ENCODE results near the gene RTTN. TPM values are rescaled to one million over a fixed set of nuclear protein-coding genes. Genes with fewer than 3 reads are reported as not detected.
"Not testable (repeated sequence)": the region's sequence is repeated elsewhere in the genome, so short reads cannot be mapped to it uniquely, and the experiment has no call there.

Gene RTTN
- polyA plus RNA-seq, 10 donors = 8.6 to 15.7 (median 11.3) TPM

DNA sequence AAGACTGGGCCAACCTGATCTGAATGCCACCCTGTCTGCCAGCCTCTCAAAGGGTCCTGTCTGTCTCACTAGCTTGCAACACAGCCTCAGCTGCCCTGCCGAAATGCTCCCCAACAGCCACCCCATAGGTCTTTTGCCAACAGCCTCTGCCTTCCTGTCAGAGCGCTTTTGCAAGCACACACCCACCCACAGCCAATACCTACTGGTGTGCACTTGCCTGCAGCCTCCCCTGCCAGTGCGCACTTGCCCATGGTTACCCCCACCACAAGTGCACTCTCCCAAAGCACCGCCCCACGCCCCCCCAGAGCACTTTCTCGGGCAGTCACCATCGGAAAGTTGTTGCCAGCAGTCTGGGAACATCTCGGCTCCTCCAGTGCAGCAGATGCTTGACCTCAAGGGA is 48.6 kb downstream of the RTTN start:
- DNase-seq = no peak

DNA sequence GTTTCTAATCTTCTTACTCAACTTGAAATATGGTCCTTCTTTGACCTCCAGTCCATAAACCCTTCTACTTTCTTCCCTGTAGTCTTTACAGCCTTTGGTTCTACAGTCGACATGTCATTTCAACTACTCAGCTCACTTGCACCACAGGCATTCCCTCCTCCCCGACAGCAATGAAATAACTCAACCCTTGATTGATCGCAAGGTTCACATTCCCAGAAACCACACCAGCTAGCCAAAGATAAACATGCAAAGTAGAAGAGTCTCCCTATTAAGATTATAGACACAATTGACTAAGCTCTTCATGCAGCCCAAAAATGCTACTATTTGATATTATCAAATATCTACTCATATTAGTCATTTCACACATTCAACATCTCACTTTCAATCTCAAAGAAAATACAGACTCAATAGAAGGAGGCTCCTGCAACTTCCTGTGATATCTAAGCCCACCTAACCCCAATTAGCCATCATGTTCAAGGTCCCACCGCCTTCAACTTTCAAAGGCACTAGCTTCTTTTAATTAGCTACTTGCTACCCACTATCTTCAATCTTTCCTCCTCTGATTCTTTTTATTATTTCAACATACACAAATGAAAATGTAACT is 50.8 kb downstream of the RTTN start:
- DNase-seq = peak in 1 of 3 donors; percentile 88

DNA sequence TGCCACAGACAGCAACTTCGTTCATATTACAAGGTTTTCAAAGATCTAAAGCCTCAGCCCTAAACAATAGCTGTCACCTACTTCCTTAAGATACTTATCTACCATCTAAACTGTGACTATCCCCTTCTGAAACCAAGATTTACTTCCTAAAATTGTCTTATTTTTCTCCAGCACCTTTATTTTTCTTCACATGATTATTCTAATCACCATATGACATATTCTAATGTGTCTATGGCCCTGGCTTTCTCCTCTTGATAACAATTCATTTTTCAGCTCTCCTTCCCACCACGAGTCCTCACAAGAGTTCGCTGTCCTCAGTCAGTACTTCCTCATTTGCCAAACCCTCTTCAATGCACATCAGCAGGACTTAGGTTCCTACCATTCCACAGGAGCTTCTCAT is 53.9 kb downstream of the RTTN start:
- DNase-seq = no peak

DNA sequence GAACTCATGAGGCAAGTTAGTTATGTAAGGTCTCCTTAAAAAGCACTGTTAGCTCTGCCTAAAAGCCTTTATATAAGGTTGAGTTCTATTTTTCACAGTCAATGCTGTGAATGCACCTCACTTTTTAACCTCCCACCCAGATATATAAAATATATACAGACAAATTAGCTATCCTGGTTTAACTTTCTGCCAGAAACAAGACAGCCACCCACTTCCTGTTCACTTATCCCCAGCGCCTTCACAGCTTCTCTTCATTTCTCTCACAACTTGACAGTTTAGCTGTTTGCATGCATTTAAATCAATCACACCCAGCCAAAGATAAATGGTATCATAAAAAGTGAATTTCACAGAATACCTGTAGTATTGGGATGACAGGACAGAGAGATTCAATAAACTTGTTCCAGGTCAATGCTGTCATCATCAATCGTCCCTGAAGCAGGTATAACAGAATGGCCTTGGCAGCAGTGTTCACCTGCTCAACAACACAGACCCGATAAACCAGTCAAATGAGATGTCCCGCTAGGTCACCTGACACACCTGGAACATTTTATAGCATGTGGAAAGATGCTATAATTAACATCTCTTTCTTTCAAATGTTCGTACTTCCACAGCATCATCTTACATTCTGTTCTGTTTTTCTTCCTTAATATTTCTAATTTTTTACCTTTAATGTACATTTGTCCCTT is 55.7 kb downstream of the RTTN start:
- no peak for DNase-seq

DNA sequence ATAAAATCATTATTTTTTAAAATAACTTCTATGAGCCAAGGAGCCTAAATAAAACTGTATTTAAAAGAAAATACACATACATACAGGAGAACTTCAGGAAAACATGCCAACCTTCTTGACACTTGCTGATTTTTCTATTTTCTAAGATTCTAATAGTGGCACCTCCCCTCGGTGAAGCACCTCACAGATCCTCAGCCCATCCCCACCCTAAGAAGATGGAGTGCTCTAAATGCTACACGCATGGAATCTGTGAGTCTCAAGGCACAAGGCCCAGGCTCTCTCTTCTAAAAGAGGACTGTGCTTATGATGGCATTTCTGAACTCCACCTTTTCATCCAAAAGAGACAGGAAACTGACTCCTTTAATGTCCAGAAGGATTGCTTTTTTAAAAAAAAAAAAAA is 56.3 kb downstream of the RTTN start:
- DNase-seq = no peak

DNA sequence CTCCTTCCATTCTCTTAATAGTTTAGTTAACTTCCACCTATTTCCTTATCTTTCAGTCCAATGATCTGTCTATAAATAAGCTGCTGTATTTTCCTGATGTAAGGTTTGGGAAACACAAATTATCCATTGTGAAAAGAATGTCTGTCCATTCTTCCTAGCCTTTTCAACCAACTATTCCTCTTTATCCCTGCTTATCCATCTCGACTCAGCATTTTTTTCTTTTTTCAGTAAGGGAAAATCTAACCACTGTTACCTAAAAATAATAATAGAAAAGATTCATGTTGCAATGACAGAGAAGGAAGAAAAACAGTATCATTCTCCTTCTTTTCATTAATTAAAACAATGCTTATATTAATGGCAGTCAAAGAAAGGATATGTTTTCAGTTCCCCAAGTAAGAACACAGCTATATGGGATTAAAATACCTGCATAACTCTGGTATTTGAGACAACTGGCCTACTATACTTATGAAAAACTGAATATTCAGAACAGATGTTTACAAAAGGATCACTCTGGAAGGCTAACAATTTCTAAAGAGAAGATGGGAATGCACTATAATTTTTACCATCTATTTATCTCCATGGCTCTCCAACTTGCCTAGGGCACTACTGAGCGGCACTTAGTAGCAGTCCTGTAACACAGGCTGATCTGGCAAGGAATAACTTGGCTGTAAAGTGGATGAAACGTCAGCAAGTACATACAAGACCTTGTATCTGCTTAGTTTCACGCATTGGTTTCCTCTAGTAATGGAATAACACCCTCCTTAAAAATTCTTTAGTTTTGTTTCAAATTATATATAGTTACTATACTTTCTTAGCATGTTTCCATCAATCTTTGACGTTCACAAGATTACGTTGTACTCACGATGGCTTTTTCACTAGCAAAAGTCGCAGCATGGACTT is 57.2 kb downstream of the RTTN start:
- no peak for DNase-seq

DNA sequence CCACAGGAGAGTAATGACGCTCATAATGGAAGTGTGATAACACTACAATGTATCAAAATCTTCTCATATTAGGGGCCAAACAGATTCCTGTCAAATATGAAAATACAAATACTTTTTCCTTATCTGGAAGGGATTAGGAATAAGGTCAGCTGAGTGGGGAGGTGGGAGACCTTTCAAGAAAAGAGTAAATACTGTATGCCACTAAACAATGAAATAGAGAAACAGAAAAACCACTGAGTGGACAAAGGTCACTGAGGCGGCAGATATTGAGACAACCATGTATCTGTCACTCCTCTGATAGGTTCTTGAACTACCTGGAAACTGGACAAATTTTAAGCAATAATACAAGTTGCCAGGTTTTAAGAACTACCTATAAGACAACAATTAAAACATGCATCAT is 59.3 kb downstream of the RTTN start:
- no peak for DNase-seq

DNA sequence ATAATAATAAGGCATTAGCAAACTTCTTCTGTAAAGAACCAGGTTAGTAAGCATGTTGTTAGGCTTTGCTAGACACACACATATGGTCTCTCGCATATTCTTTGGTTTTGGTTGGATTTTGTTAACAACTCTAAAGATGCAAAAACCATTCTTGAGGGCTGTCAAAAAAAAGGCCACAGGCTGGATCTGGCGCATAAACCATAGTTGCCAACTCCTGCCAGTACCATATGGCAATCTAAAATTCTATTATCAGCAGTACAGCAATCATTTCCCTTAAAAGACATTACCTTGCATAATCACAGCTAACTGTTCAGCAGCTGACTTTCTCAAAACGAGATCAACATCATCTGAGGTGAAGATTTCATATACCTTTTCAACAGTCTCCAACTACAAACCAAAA is 63.5 kb downstream of the RTTN start:
- no peak for DNase-seq

DNA sequence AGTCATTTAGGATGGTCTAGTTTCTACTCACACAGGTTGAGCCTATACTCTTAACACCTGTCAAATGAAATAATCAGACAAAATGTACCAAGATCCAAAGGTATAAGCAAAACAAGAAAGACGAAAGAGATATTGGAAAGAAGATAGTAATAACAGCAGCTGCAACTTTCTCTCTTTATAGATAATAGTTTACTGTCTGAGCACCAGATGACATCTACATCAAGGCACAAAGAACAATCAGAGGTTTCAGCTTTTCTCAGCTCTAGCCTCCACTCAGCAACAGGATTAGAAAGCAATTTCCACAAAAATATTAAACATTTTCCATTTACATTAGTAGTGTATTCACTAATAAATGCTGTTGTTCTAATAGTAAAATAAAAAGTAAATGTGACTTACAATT is 66.3 kb downstream of the RTTN start:
- DNase-seq = no peak

DNA sequence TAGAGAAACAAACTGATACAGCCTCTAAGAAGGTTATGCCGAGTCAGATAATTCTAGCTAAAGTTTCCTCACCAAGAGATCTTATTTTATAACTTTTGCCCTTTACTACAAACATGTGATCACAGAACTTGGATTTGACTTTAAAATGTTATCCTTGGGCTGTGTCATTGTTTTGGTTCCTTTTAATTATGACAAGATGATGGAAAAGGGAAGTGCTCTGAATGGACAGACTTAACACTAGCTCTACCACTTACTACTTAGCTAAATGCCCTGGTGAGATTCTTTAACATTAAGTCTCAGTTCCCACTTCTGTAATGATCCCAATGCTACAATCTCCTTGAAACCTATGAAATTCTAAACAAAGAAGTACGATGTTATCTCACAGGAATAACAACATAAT is 69.9 kb downstream of the RTTN start:
- DNase-seq = no peak

DNA sequence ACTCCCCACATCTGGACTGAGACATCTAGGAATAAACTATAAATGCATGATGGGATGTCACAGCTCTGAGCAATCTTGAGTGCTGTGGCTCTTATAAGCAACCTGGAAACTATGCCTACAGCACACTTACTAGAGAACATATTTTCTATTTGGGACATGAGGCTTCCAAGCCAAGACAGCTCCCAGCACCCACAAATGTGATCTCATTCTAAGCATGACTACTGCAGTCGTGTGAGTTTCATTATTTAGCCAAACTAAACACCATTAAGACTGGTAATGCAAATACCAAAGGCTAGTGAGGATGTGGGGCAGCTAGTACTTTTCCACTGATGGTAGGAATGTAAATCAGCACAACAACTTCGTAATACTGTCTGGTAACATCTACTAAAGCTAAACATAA is 72.5 kb downstream of the RTTN start:
- DNase-seq = peak in 1 of 3 donors; percentile 84

DNA sequence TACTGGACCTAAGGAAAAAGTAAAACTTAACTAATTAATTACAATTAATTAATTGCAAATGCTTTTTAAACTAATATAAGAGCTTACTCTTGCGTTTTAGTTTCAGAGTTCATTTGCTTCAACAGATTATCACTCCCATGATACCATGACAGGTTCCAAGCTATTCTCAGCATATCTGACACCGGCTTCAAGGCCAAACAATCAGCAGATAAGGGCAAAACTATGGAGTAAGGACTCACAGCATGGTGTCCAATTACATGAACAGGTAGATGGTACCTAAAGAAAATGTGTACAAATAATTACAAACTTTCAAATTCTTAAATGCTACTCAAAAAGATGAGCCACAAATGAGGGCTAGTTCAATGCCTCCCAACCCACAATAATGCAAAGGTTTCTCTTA is 77.2 kb downstream of the RTTN start:
- DNase-seq = no peak

DNA sequence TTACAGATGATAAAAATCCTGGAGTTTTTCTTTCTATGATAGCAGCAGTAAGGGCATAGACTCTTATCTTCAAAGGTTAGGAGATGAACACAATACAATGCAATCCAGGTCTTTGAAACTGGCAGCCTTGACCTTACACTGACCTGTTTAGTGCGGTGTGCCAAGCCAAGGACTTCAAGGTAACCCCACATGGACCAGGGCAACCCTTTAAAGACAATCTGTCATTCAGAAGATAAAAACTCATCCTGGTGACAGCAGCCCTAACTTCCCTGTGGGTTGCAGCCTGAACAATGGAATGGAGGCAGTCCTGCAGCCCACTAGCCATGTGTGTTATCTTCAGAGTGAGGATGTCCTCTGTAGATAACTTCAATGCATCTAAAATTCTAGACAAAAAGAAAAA is 78.1 kb downstream of the RTTN start:
- DNase-seq = no peak

DNA sequence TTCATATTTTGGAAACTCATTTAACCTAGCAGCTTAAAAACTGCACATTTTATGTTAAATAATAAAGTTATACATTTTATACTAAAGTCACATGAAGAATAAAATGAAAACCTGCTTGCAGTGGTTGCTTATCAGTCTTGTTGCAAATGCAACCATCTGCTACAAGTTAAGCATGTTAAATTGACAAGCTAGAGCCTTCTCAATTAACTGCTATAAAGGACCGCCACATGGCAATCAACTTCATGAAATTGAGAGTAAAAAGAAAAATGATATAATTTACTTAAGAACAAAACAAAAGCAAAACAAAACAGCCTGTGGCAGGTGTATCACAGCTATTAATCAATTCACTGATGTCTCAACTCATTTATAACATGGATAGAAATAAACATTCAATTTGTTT is 78.7 kb downstream of the RTTN start:
- no peak for DNase-seq

DNA sequence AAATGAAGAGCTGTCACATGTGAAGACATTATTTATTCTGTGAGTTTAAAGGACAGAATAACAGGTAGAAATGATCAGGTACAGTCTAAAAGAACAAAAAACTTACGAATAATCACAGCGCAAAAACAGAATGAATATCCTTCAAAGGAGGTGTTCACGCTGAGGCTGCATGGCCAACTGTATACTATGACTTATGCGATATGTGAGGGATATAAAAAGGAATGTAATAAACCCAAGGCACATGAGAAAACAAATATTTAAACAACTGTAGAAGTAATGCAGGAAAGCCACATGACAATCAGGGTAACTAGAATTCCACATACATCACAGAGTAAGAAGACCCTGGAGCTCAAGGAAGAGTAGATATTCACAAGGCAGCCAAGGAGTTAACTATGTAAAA is 81.3 kb downstream of the RTTN start:
- DNase-seq = no peak

DNA sequence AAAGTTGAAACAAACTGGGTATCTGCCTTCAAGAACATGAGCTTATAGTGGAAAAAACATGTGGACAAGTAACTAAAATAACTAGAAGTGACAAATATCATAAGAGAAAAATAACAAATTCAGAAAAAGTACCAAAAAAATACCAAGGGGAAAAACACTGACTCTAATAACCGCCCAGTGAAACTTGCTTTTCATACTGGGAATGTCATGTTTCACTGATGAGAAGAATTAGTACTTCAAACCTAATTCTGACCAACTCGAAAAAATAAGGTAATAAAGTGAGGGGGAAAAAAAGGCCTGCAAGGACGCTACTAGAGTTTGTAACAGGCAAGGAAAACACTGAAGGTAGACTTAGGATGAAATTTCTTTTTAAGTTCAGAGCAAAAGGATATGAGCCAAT is 83.6 kb downstream of the RTTN start:
- no peak for DNase-seq

DNA sequence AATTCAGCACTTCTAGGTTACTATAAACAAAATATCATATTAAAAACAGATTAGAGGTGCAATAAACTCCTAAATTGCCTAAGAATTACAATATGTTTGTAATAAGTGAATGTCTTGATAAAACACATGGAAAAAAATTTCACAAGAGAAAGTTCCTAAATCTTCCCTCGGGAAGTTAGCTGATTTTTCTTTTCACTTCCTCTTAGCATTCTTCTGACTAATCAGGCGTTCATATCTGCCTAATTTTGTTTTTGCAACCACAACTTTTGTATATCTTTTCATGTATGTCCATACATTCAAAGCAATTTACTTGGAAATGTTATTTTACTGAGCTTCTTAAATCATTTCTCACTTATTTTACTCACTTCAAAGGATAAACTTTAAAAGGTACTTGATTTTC is 88.5 kb downstream of the RTTN start:
- DNase-seq = no peak

DNA sequence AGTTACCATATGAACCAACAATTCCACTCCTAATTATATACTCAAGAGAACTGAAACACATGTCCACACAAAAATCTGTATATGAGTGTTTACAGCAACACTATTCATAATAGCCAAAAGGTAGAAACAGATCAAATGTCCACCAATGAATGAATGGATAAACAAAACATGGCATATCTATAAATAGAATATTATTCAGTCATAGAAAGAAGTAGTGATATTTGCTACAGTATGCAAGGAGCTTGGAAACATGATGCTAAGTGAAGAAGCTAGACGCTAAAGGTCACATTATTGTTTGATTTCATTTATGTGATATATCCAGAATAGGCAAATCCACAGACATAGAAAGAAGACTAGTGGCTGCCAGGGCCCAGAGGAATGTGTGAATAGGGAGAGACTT is 92.0 kb downstream of the RTTN start:
- no peak for DNase-seq

DNA sequence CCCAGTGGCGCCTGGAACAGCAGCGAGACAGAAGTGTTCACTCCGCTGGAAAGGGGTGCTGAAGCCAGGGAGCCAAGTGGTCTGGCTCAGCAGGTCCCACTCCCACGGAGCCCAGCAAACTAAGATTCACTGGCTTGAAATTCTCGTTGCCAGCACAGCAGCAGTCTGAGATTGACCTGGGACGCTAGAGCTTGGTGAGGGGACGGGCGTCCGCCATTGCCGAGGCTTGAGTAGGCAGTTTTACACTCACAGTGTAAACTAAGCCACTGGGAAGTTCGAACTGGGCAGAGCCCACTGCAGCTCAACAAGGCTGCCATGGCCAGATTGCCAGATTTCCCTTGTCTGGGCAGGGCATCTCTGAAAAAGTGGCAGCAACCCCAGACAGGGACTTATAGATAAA is 94.8 kb downstream of the RTTN start:
- DNase-seq = no peak

DNA sequence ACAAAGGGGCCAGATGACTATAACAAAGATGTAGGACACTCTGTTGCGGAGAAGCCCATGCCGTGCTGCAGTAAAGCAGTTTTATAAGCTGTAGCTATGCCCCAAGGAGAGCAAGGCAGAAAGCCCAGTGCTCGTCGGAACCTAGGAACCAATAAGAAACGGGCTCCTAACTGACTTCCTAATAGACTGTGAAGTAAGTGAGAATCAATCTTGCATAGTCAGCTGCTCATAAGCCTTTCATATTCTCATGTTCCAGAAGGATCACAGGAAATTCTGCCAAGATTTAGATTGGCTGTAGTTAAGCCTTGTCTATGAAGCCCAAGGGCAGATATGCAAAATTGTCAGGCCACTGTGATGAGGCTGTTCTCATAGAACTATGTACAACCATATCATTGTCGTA is 98.4 kb downstream of the RTTN start:
- DNase-seq = peak; percentile 16 to 51 (median 22)

DNA sequence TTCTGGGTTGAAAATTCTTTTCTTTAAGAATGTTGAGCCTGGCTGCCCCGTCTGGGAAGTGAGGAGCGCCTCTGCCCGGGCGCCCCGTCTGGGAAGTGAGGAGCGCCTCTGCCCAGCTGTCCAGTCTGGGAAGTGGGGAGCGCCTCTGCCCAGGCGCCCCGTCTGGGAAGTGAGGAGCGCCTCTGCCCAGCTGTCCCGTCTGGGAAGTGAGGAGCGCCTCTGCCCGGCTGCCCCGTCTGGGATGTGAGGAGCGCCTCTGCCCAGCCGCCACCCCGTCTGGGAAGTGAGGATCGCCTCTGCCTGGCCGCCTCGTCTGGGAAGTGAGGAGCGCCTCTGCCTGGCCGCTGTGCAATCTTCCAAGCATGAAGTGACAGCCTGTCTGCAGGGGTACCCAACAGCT is 102.6 kb downstream of the RTTN start:
- not testable (repeated sequence) for DNase-seq

DNA sequence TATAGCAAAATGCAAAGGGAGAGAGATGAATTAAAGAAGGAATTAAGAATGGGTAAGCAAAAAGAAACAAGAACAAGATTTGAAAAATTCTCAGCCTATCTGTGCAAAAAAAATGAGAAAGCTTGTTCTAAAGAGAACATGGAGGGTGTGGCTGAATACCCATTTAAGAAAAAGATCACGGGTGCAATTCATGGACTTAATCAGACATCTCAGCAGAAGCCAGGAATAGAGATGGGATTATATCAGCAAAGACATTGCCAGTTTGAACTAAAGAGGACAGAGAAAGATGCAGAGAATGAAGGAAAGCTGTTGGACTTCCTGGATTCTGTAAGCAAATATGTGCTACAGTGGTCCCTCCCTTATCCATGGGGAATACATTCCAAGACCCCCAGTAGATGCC is 115.6 kb downstream of the RTTN start:
- DNase-seq = no peak

DNA sequence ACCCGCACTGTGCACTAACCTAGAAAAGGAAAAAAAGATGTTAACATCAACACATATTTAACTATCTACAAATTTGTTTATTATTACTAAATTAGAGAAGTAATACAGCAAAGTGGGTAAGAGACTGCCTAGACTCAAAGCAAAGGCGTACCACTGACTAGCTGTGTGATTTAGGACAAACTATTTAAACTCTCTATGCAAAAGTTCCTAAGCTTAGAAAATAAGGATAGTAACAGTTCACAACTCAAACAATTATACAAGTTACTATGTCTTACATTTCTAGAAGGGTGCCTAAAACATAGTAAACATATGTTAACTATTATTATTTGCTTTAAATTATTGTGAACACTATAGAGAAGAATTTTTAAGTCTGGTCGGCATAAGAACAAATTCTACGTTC is 119.4 kb downstream of the RTTN start:
- DNase-seq = no peak

Data from muscle of back (tissue), 11 donors.